Stomach smooth muscle (tissue), 2 donors: ENCODE data around the gene TBX21.

Experiments
- H3K27ac ChIP-seq: one replicate; pipeline ENCODE4 v1.7.0; 2013; ENCODE audit warnings: mild to moderate bottlenecking, low read length, inconsistent platforms
- H3K27me3 ChIP-seq, 2 donors: one replicate each; pipeline ENCODE4 v1.7.0; 2013; ENCODE audit warnings: low read length in 2 of 2; ENCODE audit not compliant: insufficient read depth in 2 of 2, control insufficient read depth in 1 of 2
- H3K36me3 ChIP-seq, 2 donors: one replicate each; pipeline ENCODE4 v1.7.0; 2013; ENCODE audit warnings: low read length in 2 of 2; ENCODE audit not compliant: control insufficient read depth in 2 of 2, insufficient read depth in 2 of 2
- H3K4me1 ChIP-seq: one replicate; pipeline ENCODE4 v1.7.0; 2013; ENCODE audit warnings: low read length; ENCODE audit not compliant: control insufficient read depth, insufficient read depth
- H3K4me3 ChIP-seq, 2 donors: one replicate each; pipeline ENCODE4 v1.7.0; 2013; ENCODE audit warnings: low read length in 2 of 2
- H3K9ac ChIP-seq, 2 donors: one replicate each; pipeline ENCODE4 v1.7.0; 2013; ENCODE audit warnings: low read length in 2 of 2, mild to moderate bottlenecking in 1 of 2
- H3K9me3 ChIP-seq, 2 donors: one replicate each; pipeline ENCODE4 v1.7.0; 2013; ENCODE audit warnings: low read length in 2 of 2; ENCODE audit not compliant: control insufficient read depth in 2 of 2
- donor health status: healthy.
- donor health status: Pancreatic carcinoma.

TBX21 gene

GRCh38 chr17:47700471-47701449 lies 32.3 kb upstream of the TBX21 start:
- H3K27me3 ChIP-seq = no peaks in the 10 kb centered on the region
- no peak overlapping the region for H3K4me3 ChIP-seq
- peaks cover 8 to 10% of the 10 kb centered on the region in 2 donors for H3K36me3 ChIP-seq
- peaks cover 8% of the 10 kb centered on the region for H3K4me1 ChIP-seq
- no peak overlapping the region for H3K27ac ChIP-seq
- no peak overlapping the region for H3K9ac ChIP-seq
- no peaks in the 10 kb centered on the region for H3K9me3 ChIP-seq

GRCh38 chr17:47701608-47702007 lies 31.4 kb upstream of the TBX21 start:
- Histone ChIP-seq H3K9ac (no peak overlapping the region), H3K27ac (no peak overlapping the region), H3K36me3 (peaks cover 8 to 10% of the 10 kb centered on the region in 2 donors), H3K4me3 (no peak overlapping the region), H3K4me1 (peaks cover 13% of the 10 kb centered on the region), H3K9me3 (no peaks in the 10 kb centered on the region), H3K27me3 (no peaks in the 10 kb centered on the region)

GRCh38 chr17:47702391-47702995 lies 30.5 kb upstream of the TBX21 start:
- no peaks in the 10 kb centered on the region for H3K27me3 ChIP-seq
- no peak overlapping the region for H3K9ac ChIP-seq
- H3K9me3 ChIP-seq = no peaks in the 10 kb centered on the region
- H3K27ac ChIP-seq = no peak overlapping the region
- H3K4me3 ChIP-seq = no peak overlapping the region
- peaks cover 19% of the 10 kb centered on the region for H3K4me1 ChIP-seq
- peaks cover 2 to 7% of the 10 kb centered on the region in 2 donors for H3K36me3 ChIP-seq

- peaks cover 21% of the 10 kb centered on the region for H3K4me1 ChIP-seq
- H3K4me3 ChIP-seq = no peak overlapping the region
- no peak overlapping the region for H3K27ac ChIP-seq
- no peaks in the 10 kb centered on the region for H3K27me3 ChIP-seq
- peaks cover 2 to 7% of the 10 kb centered on the region in 2 donors for H3K36me3 ChIP-seq
- H3K9ac ChIP-seq = peak overlapping the region in 1 of 2 donors; percentile 21
- no peaks in the 10 kb centered on the region for H3K9me3 ChIP-seq
These were observed 29.8 kb upstream of the TBX21 start for GRCh38 chr17:47703191-47703591.

GRCh38 chr17:47703671-47704070 lies 29.4 kb upstream of the TBX21 start:
- H3K27ac ChIP-seq = no peak overlapping the region
- no peaks in the 10 kb centered on the region for H3K9me3 ChIP-seq
- H3K27me3 ChIP-seq = no peaks in the 10 kb centered on the region
- H3K4me3 ChIP-seq = no peak overlapping the region
- peaks cover 2 to 7% of the 10 kb centered on the region in 2 donors for H3K36me3 ChIP-seq
- peaks cover 21% of the 10 kb centered on the region for H3K4me1 ChIP-seq
- H3K9ac ChIP-seq = peak overlapping the region in 1 of 2 donors; percentile 21

- no peaks in the 10 kb centered on the region for H3K9me3 ChIP-seq
- H3K27ac ChIP-seq = no peak overlapping the region
- no peak overlapping the region for H3K9ac ChIP-seq
- H3K4me3 ChIP-seq = no peak overlapping the region
- H3K4me1 ChIP-seq = peaks cover 21% of the 10 kb centered on the region
- no peaks in the 10 kb centered on the region for H3K27me3 ChIP-seq
- peaks cover 2 to 7% of the 10 kb centered on the region in 2 donors for H3K36me3 ChIP-seq
These were observed 28.9 kb upstream of the TBX21 start for GRCh38 chr17:47704116-47704515.

- Histone ChIP-seq H3K36me3 (peaks cover 2 to 4% of the 10 kb centered on the region in 2 donors), H3K4me3 (no peak overlapping the region), H3K9ac (no peak overlapping the region), H3K27ac (no peak overlapping the region), H3K27me3 (no peaks in the 10 kb centered on the region), H3K4me1 (peaks cover 21% of the 10 kb centered on the region), H3K9me3 (no peaks in the 10 kb centered on the region)
These were observed 28.3 kb upstream of the TBX21 start for GRCh38 chr17:47704736-47705135.

GRCh38 chr17:47705536-47706530 lies 27.2 kb upstream of the TBX21 start:
- Histone ChIP-seq H3K27me3 (no peaks in the 10 kb centered on the region), H3K9me3 (no peaks in the 10 kb centered on the region), H3K9ac (no peak overlapping the region), H3K4me3 (no peak overlapping the region), H3K36me3 (peaks cover 4 to 6% of the 10 kb centered on the region in 2 donors), H3K4me1 (peaks cover 21% of the 10 kb centered on the region), H3K27ac (peak overlapping the region; percentile 18)

GRCh38 chr17:47707056-47707804 lies 25.8 kb upstream of the TBX21 start:
- Histone ChIP-seq H3K27ac (peak overlapping the region; percentile 18), H3K9ac (no peak overlapping the region), H3K36me3 (peaks cover 0 to 6% of the 10 kb centered on the region in 2 donors), H3K4me3 (no peak overlapping the region), H3K9me3 (no peaks in the 10 kb centered on the region), H3K4me1 (peaks cover 21% of the 10 kb centered on the region), H3K27me3 (peaks cover 0 to under 1% of the 10 kb centered on the region in 2 donors)
